WTC11 (cell line): ENCODE data around the gene NFATC1. TPM values are rescaled to one million over a fixed set of nuclear protein-coding genes. Genes with fewer than 3 reads are reported as not detected.

Experiments used
- ATAC-seq: fragments of 200-7000 bp; cut with Tn5 transposase; 2 replicates; pipeline ENCODE4 v1.10.0; 2021; ENCODE audit warnings: mild to moderate bottlenecking, moderate library complexity
- CTCF ChIA-PET: fragments of 300-600 bp; sonication (Branson Sonifier 250); formaldehyde crosslinking; loops from one replicate; lab custom pipeline; 2021; ENCODE audit warnings: antibody characterized with exemption; lab: Charles Lee
- POLR2A ChIA-PET: fragments of 350-600 bp; sonication (Branson Sonifier 250); formaldehyde crosslinking; loops from one replicate; lab custom pipeline; 2021; ENCODE audit warnings: antibody characterized with exemption; lab: Charles Lee
- DNase-seq: peaks from one replicate; pipeline ENCODE4 v3.0.0; 2021; ENCODE audit warnings: low spot score
- H3K27ac Mint-ChIP-seq: 2 replicates; pipeline ENCODE4 v1.8.0; 2021; ENCODE audit warnings: mixed read lengths
- H3K27me3 Mint-ChIP-seq: 2 replicates; pipeline ENCODE4 v1.8.0; 2021; ENCODE audit warnings: low read depth, mild to moderate bottlenecking, moderate library complexity, mixed read lengths
- H3K36me3 Mint-ChIP-seq: 2 replicates; pipeline ENCODE4 v1.8.0; 2021; ENCODE audit warnings: mixed read lengths
- H3K4me1 Mint-ChIP-seq: 2 replicates; pipeline ENCODE4 v1.8.0; 2022; ENCODE audit warnings: mixed read lengths
- H3K4me3 Mint-ChIP-seq: 2 replicates; pipeline ENCODE4 v1.8.0; 2021; ENCODE audit warnings: mild to moderate bottlenecking, moderate library complexity, mixed read lengths
- H3K9me3 Mint-ChIP-seq: 2 replicates; pipeline ENCODE4 v1.8.0; 2021; ENCODE audit warnings: mixed read lengths
- ELF4 ChIP-seq: sonication (generic); formaldehyde crosslinking; IDR thresholded peaks from 2 replicates; pipeline ENCODE4 v1.8.1; 2022; ENCODE audit warnings: low read depth, mild to moderate bottlenecking, moderate library complexity, missing genetic modification reagents
- ESRRA ChIP-seq: sonication (generic); formaldehyde crosslinking; IDR thresholded peaks from 2 replicates; pipeline ENCODE4 v1.8.1; 2022; ENCODE audit warnings: mild to moderate bottlenecking, missing genetic modification reagents, borderline replicate concordance
- FOXK1 ChIP-seq: sonication (generic); formaldehyde crosslinking; IDR thresholded peaks from 2 replicates; pipeline ENCODE4 v1.8.0; 2022; ENCODE audit warnings: mild to moderate bottlenecking, moderate library complexity, missing genetic modification reagents
- GABPB1 ChIP-seq: sonication (generic); formaldehyde crosslinking; IDR thresholded peaks from 2 replicates; pipeline ENCODE4 v1.8.1; 2023; ENCODE audit warnings: mild to moderate bottlenecking, missing genetic modification reagents
- NFYB ChIP-seq: sonication (generic); formaldehyde crosslinking; conservative IDR thresholded peaks from 2 replicates; pipeline ENCODE4 v1.8.0; 2022; ENCODE audit warnings: low read depth, missing genetic modification reagents
- NR2C2 ChIP-seq: sonication (generic); formaldehyde crosslinking; IDR thresholded peaks from 2 replicates; pipeline ENCODE4 v1.8.0; 2022; ENCODE audit warnings: mild to moderate bottlenecking, missing genetic modification reagents
- OVOL2 ChIP-seq: fragments of 250-450 bp; sonication (Bioruptor Pico); IDR thresholded peaks from 2 replicates; pipeline ENCODE4 v1.9.0; 2021; ENCODE audit warnings: mild to moderate bottlenecking, borderline replicate concordance
- SMAD4 ChIP-seq: sonication (generic); formaldehyde crosslinking; IDR thresholded peaks from 2 replicates; pipeline ENCODE4 v1.8.0; 2022; ENCODE audit warnings: mild to moderate bottlenecking, missing genetic modification reagents
- ZBTB21 ChIP-seq: sonication (generic); formaldehyde crosslinking; IDR thresholded peaks from 2 replicates; pipeline ENCODE4 v1.8.1; 2023; ENCODE audit warnings: mild to moderate bottlenecking, missing genetic modification reagents, borderline replicate concordance
- ZNF416 ChIP-seq: fragments of 250-450 bp; sonication (Bioruptor Pico); IDR thresholded peaks from 2 replicates; pipeline ENCODE4 v1.9.0; 2021; ENCODE audit warnings: mild to moderate bottlenecking, inconsistent platforms
- total RNA-seq: library from RNA; stranded (reverse); gene quantifications from 3 replicates; pipeline ENCODE4 v1.2.3, GENCODE V29; 2021
- TF ChIP-seq, protein P1 (sequence below): sonication (generic); formaldehyde crosslinking; conservative IDR thresholded peaks from 2 replicates; pipeline ENCODE4 v1.8.1; 2022; ENCODE audit warnings: mild to moderate bottlenecking, missing genetic modification reagents
- TF ChIP-seq, protein P2 (sequence below): sonication (generic); formaldehyde crosslinking; IDR thresholded peaks from 2 replicates; pipeline ENCODE4 v1.8.1; 2022; ENCODE audit warnings: mild to moderate bottlenecking, missing genetic modification reagents, moderate library complexity, borderline replicate concordance
- TF ChIP-seq, protein P3 (sequence below): fragments of 250-450 bp; sonication (Bioruptor Pico); IDR thresholded peaks from 2 replicates; pipeline ENCODE4 v1.9.0; 2021; ENCODE audit warnings: mild to moderate bottlenecking, borderline replicate concordance
- TF ChIP-seq, protein P4 (sequence below): fragments of 250-450 bp; sonication (Bioruptor Pico); IDR thresholded peaks from 2 replicates; pipeline ENCODE4 v1.9.0; 2021; ENCODE audit warnings: moderate library complexity, mild to moderate bottlenecking, inconsistent platforms, borderline replicate concordance
- TF ChIP-seq, protein P5 (sequence below): sonication (generic); formaldehyde crosslinking; IDR thresholded peaks from 2 replicates; pipeline ENCODE4 v1.8.1; 2023; ENCODE audit warnings: mild to moderate bottlenecking, missing genetic modification reagents, borderline replicate concordance

Gene NFATC1
- total RNA-seq, 1 experiment from 2014 or later, result 20.2 TPM

DNA sequence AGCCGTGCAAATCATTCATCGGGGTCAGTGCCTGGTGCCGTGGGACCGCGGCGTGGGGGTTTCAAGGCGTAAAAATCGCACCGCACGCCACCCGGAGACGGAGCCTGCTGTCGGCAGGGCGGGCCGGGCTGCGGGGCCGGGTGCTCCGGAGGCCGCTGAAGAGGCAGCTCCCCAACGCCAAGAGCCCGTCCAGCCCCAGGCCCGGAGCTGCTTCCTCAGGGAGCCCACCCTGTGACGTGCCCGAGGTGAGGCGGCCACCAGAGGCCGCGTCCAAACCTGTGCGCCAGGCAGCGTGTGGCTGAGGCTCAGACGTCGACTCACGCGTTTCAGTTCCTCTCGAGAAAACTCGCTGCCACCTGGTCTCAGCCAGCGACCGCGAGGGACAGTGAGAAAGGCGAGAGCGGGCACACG lies 98.1 kb downstream of the NFATC1 start:
- no peak for TF ChIP-seq ZBTB21 (CRISPR knock-in tag)
- TF ChIP-seq NR2C2 (CRISPR knock-in tag), result no peak
- no peak overlapping the region for H3K4me3 Mint-ChIP-seq
- peaks cover 14% of the 10 kb centered on the region for H3K9me3 Mint-ChIP-seq
- no peak overlapping the region for H3K27ac Mint-ChIP-seq
- no peaks in the 10 kb centered on the region; the same call in 1 of the 2 replicates for H3K27me3 Mint-ChIP-seq
- POLR2A ChIA-PET, result no interaction called here
- peaks cover 16% of the 10 kb centered on the region for H3K36me3 Mint-ChIP-seq
- CTCF ChIA-PET, result no interaction called here
- H3K4me1 Mint-ChIP-seq, result no peaks in the 10 kb centered on the region
- ATAC-seq, result no peak
- no peak for DNase-seq

DNA sequence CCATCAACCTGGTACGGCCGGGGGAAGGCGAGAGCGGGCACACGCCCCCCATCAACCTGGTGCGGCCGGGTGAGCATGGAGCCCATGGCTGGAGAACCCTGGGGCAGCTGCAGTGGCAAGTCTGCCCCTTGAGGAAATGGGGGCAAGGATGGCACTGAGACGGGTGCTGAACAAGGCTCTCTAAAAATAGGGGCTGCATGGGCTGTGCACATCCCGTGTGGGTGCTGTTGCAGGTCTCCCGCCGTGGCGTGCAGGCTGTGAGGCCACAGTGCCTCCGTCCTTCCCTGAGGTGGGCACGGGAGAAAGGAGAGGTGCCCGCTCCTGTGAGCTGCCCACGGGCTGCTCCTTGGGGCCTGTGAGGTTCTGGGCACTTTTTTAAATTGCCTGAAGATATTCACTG lies 99.2 kb downstream of the NFATC1 start:
- POLR2A ChIA-PET, result no interaction called here
- DNase-seq, result no peak

More for the DNA sequence above, 99.2 kb downstream of the NFATC1 start:
- Mint-ChIP-seq H3K4me3 (no peak overlapping the region), H3K4me1 (no peaks in the 10 kb centered on the region), H3K9me3 (peaks cover 26% of the 10 kb centered on the region), H3K36me3 (peaks cover 23% of the 10 kb centered on the region), H3K27me3 (no peaks in the 10 kb centered on the region; the same call in 1 of the 2 replicates), H3K27ac (no peak overlapping the region)
- no peak for ATAC-seq
- TF ChIP-seq, protein P1, sequence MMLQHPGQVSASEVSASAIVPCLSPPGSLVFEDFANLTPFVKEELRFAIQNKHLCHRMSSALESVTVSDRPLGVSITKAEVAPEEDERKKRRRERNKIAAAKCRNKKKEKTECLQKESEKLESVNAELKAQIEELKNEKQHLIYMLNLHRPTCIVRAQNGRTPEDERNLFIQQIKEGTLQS (CRISPR knock-in tag), result no peak
- no peak for TF ChIP-seq ZBTB21 (CRISPR knock-in tag)
- no peak for TF ChIP-seq ZNF416 (CRISPR knock-in tag)
- no peak for TF ChIP-seq FOXK1 (CRISPR knock-in tag)
- TF ChIP-seq, protein P2, sequence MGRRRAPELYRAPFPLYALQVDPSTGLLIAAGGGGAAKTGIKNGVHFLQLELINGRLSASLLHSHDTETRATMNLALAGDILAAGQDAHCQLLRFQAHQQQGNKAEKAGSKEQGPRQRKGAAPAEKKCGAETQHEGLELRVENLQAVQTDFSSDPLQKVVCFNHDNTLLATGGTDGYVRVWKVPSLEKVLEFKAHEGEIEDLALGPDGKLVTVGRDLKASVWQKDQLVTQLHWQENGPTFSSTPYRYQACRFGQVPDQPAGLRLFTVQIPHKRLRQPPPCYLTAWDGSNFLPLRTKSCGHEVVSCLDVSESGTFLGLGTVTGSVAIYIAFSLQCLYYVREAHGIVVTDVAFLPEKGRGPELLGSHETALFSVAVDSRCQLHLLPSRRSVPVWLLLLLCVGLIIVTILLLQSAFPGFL (CRISPR knock-in tag), result no peak
- TF ChIP-seq OVOL2 (CRISPR knock-in tag), result no peak
- TF ChIP-seq, protein P3, sequence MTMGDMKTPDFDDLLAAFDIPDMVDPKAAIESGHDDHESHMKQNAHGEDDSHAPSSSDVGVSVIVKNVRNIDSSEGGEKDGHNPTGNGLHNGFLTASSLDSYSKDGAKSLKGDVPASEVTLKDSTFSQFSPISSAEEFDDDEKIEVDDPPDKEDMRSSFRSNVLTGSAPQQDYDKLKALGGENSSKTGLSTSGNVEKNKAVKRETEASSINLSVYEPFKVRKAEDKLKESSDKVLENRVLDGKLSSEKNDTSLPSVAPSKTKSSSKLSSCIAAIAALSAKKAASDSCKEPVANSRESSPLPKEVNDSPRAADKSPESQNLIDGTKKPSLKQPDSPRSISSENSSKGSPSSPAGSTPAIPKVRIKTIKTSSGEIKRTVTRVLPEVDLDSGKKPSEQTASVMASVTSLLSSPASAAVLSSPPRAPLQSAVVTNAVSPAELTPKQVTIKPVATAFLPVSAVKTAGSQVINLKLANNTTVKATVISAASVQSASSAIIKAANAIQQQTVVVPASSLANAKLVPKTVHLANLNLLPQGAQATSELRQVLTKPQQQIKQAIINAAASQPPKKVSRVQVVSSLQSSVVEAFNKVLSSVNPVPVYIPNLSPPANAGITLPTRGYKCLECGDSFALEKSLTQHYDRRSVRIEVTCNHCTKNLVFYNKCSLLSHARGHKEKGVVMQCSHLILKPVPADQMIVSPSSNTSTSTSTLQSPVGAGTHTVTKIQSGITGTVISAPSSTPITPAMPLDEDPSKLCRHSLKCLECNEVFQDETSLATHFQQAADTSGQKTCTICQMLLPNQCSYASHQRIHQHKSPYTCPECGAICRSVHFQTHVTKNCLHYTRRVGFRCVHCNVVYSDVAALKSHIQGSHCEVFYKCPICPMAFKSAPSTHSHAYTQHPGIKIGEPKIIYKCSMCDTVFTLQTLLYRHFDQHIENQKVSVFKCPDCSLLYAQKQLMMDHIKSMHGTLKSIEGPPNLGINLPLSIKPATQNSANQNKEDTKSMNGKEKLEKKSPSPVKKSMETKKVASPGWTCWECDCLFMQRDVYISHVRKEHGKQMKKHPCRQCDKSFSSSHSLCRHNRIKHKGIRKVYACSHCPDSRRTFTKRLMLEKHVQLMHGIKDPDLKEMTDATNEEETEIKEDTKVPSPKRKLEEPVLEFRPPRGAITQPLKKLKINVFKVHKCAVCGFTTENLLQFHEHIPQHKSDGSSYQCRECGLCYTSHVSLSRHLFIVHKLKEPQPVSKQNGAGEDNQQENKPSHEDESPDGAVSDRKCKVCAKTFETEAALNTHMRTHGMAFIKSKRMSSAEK (CRISPR knock-in tag), result no peak
- no peak for TF ChIP-seq SMAD4
- no peak for TF ChIP-seq GABPB1 (CRISPR knock-in tag)
- TF ChIP-seq, protein P4, sequence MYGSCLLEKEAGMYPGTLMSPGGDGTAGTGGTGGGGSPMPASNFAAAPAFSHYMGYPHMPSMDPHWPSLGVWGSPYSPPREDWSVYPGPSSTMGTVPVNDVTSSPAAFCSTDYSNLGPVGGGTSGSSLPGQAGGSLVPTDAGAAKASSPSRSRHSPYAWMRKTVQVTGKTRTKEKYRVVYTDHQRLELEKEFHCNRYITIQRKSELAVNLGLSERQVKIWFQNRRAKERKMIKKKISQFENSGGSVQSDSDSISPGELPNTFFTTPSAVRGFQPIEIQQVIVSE (CRISPR knock-in tag), result no peak
- no peak for TF ChIP-seq ESRRA (CRISPR knock-in tag)
- no peak for TF ChIP-seq ELF4 (CRISPR knock-in tag)
- TF ChIP-seq, protein P5, sequence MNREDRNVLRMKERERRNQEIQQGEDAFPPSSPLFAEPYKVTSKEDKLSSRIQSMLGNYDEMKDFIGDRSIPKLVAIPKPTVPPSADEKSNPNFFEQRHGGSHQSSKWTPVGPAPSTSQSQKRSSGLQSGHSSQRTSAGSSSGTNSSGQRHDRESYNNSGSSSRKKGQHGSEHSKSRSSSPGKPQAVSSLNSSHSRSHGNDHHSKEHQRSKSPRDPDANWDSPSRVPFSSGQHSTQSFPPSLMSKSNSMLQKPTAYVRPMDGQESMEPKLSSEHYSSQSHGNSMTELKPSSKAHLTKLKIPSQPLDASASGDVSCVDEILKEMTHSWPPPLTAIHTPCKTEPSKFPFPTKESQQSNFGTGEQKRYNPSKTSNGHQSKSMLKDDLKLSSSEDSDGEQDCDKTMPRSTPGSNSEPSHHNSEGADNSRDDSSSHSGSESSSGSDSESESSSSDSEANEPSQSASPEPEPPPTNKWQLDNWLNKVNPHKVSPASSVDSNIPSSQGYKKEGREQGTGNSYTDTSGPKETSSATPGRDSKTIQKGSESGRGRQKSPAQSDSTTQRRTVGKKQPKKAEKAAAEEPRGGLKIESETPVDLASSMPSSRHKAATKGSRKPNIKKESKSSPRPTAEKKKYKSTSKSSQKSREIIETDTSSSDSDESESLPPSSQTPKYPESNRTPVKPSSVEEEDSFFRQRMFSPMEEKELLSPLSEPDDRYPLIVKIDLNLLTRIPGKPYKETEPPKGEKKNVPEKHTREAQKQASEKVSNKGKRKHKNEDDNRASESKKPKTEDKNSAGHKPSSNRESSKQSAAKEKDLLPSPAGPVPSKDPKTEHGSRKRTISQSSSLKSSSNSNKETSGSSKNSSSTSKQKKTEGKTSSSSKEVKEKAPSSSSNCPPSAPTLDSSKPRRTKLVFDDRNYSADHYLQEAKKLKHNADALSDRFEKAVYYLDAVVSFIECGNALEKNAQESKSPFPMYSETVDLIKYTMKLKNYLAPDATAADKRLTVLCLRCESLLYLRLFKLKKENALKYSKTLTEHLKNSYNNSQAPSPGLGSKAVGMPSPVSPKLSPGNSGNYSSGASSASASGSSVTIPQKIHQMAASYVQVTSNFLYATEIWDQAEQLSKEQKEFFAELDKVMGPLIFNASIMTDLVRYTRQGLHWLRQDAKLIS, result no peak
- TF ChIP-seq NR2C2 (CRISPR knock-in tag), result no peak
- TF ChIP-seq NFYB, result no peak
- CTCF ChIA-PET, result interaction anchor here (0.7 kb wide), 1 partner anchor 29 kb away, joined by 3 read pairs; no protein-coding TSS in a partner anchor
